NCI-H1436 treated with DMSO at 0.1 percent for 48 hours (cell line): ENCODE measurements around the gene NGB.

Experiments used
- DNase-seq: peaks from one replicate; lab custom pipeline; 2025; lab: John Stamatoyannopoulos, UW

NGB gene

DNA sequence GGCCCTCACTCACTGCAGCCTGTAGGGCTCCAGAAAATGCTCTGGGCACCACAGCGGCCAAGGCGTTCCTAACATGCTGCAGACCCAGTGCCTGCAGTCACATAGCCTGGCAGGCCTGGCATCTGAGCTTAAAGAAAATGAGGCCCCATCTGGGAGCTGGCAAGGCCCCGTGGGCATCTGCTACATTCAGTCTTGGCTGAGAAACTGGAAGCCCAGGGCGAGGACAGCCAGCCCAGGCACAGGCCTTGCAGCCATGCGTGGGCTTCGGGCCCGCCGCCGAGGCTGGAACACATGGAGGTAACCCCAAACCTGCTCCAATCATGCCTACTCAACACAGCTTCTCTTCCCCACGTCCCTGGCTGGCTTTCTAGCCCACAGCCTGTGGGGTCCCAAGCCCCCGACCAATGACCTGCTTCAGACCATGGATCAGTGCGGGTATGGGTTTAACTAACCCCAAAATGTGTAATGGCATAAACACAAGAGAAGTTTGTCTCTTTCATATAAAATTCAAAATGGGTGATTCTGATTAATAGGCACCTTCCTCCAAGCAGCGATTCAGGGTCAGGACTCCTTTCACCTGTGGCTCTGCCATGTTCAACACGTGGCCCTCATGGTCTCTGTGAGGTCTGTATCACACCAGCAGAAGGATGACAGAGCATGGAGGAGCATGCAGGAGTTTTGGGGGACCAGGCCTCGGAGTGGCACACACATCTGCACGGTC lies 6.4 kb downstream of the NGB start:
- DNase-seq: no peak

- DNase-seq: no peak
These were observed 10.4 kb downstream of the NGB start for GRCh38 chr14:77260631-77261030.

GRCh38 chr14:77260199-77260598 lies 10.8 kb downstream of the NGB start:
- DNase-seq: no peak

- DNase-seq: no peak
These were observed 11.8 kb downstream of the NGB start for GRCh38 chr14:77259025-77259715.

GRCh38 chr14:77258566-77258965 lies 12.4 kb downstream of the NGB start:
- DNase-seq: no peak

DNA sequence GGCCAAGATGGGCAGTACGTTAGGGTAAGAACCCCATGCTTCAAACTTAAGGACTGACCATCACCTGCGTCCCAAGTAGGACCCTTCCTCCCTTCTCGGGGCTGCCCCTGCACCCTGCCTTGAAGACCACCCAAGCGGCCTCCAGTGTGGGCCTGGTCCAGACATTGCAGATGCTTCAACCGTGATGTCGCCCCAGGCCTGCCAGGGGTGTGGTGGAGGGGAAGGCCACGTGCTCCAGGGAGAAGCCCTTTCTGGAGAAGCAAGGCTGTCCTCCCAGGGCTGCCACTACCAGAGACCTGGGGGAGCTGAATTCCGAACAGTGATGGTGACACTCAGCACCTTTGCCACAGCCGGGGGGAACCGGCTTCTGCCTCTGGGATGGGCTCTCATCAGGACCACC lies 13.3 kb downstream of the NGB start:
- DNase-seq: no peak

DNA sequence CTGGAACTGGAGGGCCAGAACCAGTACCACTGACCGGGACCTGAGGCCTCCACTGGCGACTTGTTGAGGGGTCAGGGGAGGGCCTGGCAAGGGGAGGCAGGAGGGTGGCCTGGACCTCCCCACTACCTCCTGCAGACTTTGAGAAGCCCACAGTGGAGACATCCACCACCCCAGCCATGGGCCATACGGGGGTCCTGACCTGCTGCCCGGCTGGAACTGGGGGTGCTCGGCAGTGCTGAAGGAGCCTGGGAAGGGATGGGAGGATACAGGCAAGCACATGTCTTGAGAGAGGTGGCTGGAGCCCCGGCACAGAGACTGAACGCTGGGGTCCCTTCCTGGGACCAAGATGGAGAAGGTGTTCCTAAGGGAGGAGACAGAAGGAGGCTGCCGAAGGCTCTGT lies 14.3 kb downstream of the NGB start:
- no peak for DNase-seq

DNA sequence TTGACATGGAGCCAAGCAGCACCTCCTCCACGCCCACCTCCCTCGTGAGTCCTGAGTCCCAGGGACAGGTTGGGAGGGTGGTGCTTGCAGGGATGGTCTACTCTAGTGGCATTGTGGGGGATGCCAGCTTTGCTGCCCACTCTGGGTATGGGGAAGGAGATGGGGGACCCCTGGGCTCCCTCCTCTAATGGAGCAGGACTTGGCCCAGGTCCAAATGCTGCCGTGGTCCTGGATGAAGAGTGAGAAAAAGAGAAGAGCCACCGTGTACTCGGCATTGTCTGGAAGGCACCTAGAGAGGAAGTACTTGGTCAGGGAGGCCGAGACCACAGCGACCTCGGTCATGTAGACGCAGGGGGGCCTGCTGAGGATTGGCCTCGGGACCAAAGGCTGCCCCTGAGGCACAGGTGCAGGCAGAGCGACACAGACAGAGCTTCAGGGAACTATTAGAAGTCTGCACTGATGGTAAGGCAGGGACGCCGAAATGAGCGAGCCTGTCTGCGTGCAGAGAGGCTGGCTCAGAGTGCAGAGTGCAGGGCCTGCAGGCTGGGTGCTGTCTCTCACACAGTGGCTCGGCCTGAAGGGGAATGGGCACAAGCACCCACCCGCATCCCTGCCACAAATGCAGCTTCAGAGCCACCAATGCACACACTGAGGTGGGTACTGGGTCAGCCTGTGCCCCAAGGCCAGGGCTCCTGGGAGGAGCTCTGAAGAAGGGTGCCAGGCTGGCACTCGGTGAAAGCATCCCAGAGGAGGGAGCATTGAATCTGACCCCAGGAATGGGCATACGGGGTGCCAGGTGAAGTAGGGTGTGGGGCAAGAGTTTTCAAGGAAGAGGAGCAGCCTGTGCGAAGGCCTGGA lies 17.4 kb downstream of the NGB start:
- DNase-seq: no peak

DNA sequence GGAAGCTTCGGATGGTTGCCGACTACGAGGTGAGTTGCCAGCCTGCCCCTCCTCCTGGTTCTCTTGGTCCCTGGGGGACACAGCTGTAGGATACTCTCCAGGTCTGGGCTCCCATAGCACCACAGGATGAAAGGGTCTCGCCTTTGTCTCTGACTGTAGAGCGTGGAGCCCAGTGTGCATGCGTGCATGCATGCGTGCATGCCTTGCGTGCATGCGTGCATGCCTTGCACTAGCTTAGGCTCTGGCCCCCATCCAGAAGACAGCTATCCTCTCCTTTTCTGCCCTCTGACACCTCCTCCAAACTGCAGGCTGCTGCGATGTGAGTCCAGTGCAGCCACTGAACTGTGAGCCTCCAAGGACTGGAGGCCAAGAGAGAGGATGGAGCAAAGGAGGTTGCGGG lies 19.1 kb downstream of the NGB start:
- no peak for DNase-seq

- DNase-seq: no peak
These were observed 20.1 kb downstream of the NGB start for GRCh38 chr14:77250927-77251326.

- no peak for DNase-seq
These were observed 21.7 kb downstream of the NGB start for GRCh38 chr14:77249286-77249685.

DNA sequence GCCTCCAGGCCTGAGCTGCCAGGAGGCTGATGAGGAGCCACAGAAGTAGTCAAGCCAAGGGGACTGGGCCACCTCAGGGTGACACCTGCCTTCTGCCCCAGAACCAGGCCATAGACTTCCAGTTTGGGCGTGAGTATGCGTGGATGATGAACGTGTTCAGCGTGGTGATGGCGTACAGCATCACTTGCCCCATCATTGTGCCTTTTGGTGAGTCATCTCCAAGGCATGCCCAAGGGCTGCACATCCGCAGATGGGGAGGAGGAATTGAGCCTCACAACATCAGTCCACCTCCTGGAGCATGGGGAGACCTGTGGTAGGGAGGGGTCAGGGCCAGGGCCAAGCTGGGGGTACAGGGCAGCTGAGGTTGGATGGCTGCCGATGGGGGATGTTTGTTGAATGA lies 22.3 kb downstream of the NGB start:
- no peak for DNase-seq

GRCh38 chr14:77246784-77247183 lies 24.2 kb downstream of the NGB start:
- DNase-seq: no peak

- no peak for DNase-seq
These were observed 25.2 kb downstream of the NGB start for GRCh38 chr14:77245820-77246219.

GRCh38 chr14:77243853-77244252 lies 27.2 kb downstream of the NGB start:
- no peak for DNase-seq

- no peak for DNase-seq
These were observed 28.3 kb downstream of the NGB start for GRCh38 chr14:77242752-77243151.

- DNase-seq: no peak
These were observed 29.1 kb downstream of the NGB start for GRCh38 chr14:77241955-77242354.

GRCh38 chr14:77240336-77240915 lies 30.6 kb downstream of the NGB start:
- DNase-seq: no peak

GRCh38 chr14:77239412-77239811 lies 31.6 kb downstream of the NGB start:
- DNase-seq: no peak

DNA sequence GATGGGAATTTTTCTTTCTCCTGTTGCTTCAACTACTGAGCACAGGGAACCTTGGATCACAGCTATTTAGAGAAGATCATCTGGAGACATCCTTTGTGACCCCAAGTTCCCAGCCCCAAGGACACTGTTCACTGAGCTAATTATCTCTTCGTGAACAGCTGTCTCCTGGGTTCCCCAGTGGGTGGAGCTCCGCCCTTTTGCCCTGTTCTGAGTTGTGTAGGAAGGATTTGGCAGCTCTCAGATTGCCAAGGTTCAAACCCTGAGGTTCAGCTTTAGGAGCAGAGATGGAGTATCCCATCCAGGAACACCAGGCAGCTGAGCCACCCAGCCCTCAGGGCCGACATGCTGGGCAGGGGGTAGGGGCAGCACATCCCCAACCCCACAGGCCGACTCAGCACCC lies 32.0 kb downstream of the NGB start:
- no peak for DNase-seq

GRCh38 chr14:77238356-77238755 lies 32.6 kb downstream of the NGB start:
- DNase-seq: no peak

GRCh38 chr14:77236814-77237213 lies 34.2 kb downstream of the NGB start:
- DNase-seq: no peak

GRCh38 chr14:77231721-77232120 lies 39.3 kb downstream of the NGB start:
- no peak for DNase-seq
